ENCODE data around the gene HSD17B12.

- TF ChIP-seq, protein P1, sequence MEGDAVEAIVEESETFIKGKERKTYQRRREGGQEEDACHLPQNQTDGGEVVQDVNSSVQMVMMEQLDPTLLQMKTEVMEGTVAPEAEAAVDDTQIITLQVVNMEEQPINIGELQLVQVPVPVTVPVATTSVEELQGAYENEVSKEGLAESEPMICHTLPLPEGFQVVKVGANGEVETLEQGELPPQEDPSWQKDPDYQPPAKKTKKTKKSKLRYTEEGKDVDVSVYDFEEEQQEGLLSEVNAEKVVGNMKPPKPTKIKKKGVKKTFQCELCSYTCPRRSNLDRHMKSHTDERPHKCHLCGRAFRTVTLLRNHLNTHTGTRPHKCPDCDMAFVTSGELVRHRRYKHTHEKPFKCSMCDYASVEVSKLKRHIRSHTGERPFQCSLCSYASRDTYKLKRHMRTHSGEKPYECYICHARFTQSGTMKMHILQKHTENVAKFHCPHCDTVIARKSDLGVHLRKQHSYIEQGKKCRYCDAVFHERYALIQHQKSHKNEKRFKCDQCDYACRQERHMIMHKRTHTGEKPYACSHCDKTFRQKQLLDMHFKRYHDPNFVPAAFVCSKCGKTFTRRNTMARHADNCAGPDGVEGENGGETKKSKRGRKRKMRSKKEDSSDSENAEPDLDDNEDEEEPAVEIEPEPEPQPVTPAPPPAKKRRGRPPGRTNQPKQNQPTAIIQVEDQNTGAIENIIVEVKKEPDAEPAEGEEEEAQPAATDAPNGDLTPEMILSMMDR (IDR thresholded peaks at IDR 0.05), result no peak
- no peak for TF ChIP-seq POLR2A (IDR thresholded peaks at IDR 0.05)
Observed at GRCh38 chr11:43810929-43811596, 130.5 kb downstream of the HSD17B12 start.

Data from gastroesophageal sphincter (tissue), 3 donors.